DMS79 treated with DMSO at 0.1 percent for 48 hours (cell line): ENCODE measurements around the gene SF3B6.
A peak's percentile ranks its signal among the peaks of the same experiment; 100 is the strongest.
"Not testable (repeated sequence)": the region's sequence is repeated elsewhere in the genome, so short reads cannot be mapped to it uniquely, and the experiment has no call there.

Experiments used
- DNase-seq: peaks from one replicate; lab custom pipeline; 2025; lab: John Stamatoyannopoulos, UW

The SF3B6 gene

DNA sequence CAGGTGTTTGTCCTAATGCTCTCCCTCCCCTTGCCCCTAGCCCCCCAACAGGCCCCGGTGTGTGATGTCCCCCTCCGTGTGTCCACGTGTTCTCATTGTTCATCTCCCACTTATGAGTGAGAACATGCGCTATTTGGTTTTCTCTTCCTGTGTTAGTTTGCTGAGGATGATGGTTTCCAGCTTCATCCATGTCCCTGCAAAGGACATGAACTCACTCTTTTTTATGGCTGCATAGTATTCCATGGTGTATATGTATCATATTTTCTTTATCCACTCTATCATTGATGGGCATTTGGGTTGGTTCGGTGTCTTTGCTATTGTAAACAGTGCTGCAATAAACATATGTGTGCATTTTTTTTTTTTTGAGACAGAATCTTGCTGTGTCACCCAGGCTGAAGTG, 17.1 kb upstream of the SF3B6 start:
- not testable (repeated sequence) for DNase-seq

DNA sequence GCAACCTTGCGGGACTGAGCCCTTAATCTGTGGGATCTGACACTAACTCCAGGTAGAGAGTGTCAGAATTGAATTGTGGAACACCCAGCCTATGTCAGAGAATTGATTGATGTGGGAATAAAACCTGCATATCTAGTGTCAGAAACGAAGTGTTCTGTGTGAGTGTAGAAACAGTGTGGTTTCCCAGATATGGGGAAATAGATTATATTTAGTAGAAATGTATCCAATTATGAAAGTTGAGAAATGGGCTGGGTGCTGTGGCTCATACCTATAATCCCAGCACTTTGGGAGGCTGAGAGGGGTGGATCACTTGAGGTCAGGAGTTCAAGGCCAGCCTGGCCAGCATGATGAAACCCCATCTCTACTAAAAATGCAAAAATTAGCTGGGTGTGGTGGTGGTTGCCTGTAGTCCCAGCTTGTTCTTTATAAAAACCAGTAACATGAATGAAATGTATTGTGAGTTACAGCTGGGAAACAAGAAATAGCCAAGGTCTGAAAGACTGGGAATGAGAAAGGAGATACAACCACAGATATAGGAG, 12.8 kb upstream of the SF3B6 start:
- no peak for DNase-seq

DNA sequence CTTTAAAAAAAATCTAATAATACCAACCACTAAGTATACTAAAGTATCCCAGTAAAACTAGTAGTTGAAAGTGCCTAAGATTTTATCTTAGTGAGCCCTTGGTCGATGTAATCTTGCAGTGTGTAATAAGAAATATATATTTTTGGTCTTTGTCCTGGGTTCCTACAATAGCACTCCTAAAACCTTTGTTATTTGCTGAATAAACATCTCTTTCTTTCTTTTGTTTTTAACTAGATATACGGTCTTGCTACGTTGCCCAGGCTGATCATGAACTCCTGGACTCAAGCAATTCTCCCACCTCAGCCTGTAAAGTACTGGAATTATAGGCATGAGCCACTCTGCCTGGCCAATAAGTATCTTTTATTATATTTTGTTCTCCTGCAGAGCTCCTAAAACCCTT, 10.9 kb upstream of the SF3B6 start:
- no peak for DNase-seq

DNA sequence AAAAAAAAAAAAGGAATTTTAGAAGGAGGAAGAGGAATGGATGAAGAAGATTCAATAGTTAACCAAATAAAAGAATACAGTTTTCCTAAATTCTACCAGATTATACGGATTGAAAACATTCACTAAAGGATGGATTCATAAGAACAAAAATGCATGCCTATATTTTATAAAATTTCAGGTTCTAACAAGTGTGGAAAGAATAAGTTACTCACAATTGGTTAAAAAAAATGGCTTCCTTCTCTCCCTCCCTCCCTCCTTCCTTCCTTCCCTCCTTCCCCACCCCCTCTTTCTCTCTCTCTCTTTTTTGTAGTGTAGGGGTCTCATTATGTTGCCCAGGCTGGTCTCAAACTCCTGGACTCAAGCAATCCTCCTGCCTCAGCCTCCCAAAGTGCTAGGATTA, 10.1 kb upstream of the SF3B6 start:
- no peak for DNase-seq

- DNase-seq = no peak
These were observed 9.0 kb upstream of the SF3B6 start for GRCh38 chr2:24085200-24085489.

DNA sequence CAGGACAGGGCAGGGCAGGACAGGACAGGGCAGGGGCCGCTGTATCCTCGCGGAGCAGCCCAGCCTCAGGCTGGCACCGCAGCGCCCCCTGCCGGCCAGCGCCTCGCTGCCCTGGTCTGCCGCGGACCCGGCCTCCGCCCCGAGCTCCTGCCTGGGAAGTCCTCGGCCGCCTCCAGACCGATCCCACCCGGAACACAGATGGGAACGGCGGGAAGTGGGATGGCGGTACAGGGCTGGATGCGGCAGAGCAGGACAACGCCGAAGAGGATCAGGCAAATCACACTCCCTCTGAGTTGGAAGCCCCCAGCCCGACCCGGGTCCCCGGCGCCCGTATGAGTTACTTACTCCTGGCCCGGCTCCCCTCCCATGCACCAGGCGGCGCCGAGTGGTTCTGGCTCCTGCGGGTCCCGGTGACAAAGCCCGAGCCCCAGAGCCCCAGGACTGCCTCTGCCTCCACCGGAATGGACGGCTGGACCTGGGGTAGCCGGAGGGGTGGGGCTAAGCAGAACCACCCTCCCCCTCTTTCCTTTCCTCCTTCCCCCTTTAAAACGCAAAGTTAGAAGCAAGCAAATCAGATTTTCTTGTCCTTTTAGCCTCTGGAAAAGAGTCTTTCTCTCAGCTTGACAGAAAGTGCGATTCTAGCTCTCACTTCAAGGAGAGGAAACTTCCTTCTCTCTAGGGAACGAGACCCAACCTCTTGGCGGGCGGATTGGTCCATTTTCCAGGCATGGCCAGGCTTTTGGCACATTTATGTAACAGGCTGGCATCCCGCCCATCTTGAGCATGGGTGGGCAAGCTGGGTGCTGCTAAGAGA, 8.5 kb upstream of the SF3B6 start, which contains the start of gene TP53I3:
TSS of gene TP53I3 (minus strand) at position 449 of the 814 bp plus-strand sequence. CDS start 508 bp downstream, outside the sequence.
- peak; percentile 83 for DNase-seq

DNA sequence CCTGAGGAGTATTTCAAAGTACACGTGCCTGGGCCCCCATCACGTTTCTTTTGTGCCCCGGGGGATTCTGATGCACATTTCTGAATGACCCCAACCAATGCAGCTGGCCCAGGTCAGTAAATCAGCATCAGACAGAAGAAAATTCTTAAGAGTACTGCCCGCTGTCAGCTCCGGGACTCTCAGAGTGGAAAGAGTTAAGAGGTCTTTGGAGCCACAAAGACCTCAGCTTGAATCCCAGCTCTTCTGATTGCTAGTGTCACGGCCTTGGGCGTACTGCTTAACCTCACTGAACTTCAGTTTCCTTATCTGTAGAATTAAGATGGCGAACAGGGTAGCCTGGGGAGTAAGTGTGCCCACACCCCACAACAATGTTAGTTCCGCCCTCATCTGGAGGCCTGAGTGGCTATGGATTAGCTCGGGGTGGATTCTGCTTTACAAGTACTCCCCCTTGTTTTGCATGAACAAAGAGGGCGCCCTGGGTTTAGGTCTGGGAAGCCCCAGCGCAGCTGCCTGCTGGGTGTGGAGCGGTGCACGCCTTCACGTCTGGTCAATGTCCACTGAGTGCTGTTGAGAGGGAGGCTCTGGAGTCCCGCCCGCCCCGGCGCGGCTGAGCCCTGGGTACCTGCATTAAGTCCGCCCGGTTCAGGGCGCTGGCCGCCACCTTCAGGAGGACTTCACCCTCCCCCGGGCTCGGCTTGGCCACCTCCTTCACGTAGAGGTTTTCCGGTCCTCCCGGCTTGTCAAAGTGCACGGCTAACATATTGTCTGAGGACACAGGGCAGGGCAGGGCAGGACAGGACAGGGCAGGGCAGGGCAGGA, 7.7 kb upstream of the SF3B6 start:
- DNase-seq = peak; percentile 92

GRCh38 chr2:24082787-24083566, 6.9 kb upstream of the SF3B6 start:
- no peak for DNase-seq

DNA sequence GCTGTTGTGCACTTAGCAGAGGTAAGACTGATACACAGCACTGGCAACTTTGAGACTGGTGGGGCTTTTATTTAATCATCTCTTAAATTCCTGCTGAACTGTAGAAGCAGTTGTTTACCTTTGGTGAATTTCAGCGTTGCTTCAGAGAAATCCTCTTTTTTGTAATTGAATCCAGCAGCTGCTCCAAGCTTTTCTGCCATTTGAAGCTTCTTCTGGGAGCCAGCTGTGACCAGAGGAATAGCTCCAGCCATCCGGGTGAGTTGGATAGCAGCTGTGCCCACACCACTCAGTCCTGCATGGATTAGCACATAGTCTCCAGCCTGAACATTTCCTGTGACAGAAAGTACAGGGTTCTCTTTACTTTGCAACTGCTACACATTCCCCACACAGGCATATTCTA, 4.6 kb upstream of the SF3B6 start:
- peak; percentile 83 for DNase-seq

- no peak for DNase-seq
These were observed 1.8 kb upstream of the SF3B6 start for GRCh38 chr2:24077879-24078278.

- DNase-seq = peak; percentile 38
These were observed 1.4 kb upstream of the SF3B6 start for GRCh38 chr2:24077535-24077877.

DNA sequence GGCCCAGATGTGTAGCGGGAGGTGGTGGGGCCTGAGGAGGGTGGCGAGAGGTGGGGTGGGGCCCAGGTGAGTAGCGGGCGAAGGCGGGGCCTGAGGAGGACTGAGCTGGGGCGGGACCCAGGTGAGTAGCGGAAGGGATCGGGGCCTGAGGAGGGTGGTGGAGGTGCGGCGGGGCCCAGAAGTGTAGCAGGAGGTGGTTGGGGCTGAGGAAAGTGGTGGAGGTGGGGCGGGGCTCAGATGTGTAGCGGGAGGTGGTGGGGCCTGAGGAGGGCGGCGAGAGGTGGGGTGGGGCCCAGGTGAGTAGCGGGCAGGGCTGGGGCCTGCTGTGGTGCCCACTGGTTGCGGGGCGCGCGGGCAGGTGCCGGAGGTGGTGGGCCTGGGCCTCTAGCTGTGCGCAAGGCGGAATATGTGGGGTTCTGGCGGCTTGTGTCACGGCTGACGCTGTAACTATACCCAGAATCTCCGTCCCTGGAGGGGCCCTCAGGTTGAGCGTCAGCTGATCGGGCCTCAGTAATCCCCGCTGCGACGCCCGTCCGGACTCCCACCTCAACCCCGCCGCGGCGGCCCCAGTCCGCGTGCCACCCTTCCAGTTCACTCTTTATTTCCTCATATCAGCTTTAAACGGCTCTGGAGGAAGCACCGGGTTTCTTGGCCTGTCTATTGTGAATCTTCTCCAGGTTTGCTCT, 866 bp upstream of the SF3B6 start:
- peak; percentile 39 for DNase-seq

- DNase-seq = no peak
These were observed 867 bp downstream of the SF3B6 start for GRCh38 chr2:24075259-24075658.

GRCh38 chr2:24073816-24074215, 2.3 kb downstream of the SF3B6 start:
- no peak for DNase-seq

DNA sequence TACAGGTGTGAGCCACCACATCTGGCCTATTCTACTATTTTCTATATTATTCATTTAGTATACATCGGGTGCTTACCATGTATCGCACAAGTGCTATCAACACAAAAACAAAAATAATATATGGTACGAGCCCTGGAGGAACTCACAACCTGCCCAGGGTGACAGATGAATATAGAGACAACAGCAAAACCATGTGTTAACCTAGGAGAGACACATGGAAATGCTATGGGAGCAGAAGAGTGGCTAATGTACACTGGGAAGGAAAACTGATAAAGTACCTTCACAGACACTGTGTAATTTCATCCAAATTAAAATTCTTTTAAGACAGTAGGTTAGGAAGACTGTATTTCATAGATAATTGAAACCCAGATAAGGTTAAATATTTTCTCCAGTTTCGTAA, 3.9 kb downstream of the SF3B6 start:
- no peak for DNase-seq

DNA sequence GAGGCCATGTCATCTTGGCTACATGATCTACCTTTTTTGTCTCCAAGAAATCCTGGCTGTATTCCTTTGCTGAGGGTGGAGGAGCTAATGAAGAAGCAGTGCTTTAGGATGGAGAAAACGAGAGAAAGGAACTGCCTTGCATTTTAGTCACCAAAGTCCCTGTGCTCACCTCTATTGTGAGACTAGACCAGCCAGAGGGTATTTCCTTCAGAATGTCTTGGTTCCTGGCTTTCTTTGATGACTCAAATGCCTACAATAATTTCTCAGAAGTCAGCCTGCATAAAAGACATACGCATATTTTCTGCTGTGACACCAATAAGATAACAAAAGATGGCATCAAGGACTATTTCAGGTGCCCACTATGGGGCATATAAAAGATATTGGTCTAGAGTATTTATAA, 10.8 kb downstream of the SF3B6 start:
- DNase-seq = no peak

DNA sequence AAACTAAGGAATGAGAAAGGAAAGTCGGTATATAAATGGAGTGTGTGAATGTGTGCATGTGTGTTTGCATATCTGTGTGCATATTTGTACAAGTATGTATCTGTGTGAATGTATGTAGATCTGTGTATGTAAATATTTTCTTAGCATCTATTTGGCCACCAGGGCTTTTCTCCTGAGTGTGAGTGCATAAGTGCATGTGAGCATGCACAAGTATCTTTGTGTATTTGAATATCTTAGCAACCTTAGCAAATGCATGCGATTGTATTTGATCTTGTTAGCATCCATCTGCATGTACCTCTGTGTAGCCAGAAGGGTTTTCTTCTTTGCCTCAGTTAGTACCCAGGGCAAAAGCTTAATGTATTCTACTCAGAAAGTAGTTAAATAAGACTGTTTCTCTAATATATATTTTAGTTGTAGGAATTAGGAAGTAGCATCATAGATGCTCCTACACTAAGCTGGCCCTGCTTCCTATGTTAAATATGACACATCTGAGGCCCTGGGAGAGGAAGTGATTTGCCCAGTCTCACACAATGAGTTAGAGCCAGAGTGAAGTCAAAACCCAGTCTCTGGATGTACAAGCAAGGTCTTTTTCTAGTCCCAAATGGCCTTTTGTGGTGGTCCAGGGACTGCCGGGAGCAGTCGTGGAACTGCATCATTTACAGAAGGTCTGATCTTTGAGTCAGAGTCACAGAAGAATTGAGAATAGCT, 17.4 kb downstream of the SF3B6 start:
- DNase-seq = no peak

GRCh38 chr2:24055750-24056149, 20.4 kb downstream of the SF3B6 start:
- no peak for DNase-seq

- no peak for DNase-seq
These were observed 21.6 kb downstream of the SF3B6 start for GRCh38 chr2:24054366-24055010.

GRCh38 chr2:24052951-24053350, 23.2 kb downstream of the SF3B6 start:
- DNase-seq = no peak

- DNase-seq = no peak
These were observed 24.3 kb downstream of the SF3B6 start for GRCh38 chr2:24051833-24052232.
